HG03175 (cell line): ENCODE measurements around the gene SRGAP2.
A peak's percentile ranks its signal among the peaks of the same experiment; 100 is the strongest.
"Not testable (repeated sequence)": the region's sequence is repeated elsewhere in the genome, so short reads cannot be mapped to it uniquely, and the experiment has no call there.

Experiments
- ATAC-seq: cut with Tn5 transposase; IDR thresholded peaks from one replicate; pipeline ENCODE4 v1.9.1; 2021; ENCODE audit warnings: mild to moderate bottlenecking, moderate library complexity; ENCODE audit not compliant: unreplicated experiment

The SRGAP2 gene

DNA sequence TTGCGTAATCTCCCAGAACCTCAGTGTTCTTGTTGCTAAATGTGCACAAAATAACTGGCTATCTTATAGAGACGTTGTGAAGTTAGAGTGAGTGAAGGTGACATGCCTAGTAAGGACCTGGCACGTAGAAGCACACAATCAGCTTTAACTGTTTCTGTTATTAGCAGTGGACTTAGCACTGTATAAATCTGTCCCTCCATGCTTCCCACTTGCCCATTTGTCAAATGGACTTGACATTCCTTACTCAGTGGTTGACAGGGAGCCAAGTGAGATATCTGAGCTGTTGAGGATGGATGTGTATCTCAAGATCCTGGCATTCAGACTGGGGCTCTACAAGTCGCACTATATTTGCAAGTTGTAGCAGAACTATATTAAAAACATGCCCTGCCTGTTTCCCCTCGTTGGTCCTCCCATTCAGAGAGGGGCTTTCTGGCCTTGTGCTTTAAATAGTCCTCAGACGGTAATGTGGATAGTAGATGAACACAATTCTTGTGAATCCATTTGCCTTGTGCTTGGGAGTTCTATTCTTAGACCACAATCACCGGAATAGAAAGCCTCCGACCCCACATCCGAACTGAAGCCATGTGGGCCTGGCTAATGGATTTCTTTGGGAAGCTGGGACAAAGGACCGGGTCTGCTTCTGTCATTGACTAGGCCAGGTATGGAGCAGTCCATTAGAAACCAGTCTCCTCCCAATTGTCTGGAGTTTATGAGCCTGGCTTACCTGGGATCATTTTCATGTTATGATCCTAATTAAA lies 43.0 kb downstream of the SRGAP2 start:
- not testable (repeated sequence) for ATAC-seq

DNA sequence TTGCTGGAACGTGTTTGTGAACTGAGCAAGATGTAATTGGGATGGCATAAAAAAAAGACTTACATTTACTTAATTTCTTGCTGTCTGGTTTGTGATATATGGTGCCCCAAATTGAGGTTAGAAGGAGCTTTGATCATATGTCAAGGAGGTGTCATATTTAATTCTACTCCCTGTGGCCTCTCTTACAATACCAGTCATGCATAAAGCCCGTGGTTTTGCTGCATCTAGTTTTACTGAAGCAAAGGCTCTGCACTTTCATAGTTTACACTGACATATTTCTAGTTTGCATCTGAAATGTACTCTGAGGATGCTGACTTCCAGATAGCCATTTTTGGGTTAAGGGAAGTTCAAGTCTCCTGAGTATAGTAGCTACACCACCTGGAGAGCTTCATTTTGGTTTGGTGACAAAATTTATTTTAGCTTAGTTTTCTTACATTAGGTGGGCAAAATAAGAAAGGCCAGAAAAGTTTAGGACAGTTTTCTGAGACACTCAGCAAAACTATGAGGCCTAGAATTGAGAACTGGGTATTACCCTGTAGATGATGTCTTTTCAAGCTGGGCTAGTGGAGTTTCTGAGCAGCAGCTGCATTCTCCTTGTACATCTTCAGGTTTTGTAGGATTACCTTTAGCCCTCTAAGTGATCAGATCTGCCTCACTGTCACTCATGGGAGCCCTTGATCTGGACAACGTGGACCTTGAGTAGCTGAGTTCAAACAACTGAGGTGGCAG lies 47.8 kb downstream of the SRGAP2 start:
- peak; percentile 59 for ATAC-seq

DNA sequence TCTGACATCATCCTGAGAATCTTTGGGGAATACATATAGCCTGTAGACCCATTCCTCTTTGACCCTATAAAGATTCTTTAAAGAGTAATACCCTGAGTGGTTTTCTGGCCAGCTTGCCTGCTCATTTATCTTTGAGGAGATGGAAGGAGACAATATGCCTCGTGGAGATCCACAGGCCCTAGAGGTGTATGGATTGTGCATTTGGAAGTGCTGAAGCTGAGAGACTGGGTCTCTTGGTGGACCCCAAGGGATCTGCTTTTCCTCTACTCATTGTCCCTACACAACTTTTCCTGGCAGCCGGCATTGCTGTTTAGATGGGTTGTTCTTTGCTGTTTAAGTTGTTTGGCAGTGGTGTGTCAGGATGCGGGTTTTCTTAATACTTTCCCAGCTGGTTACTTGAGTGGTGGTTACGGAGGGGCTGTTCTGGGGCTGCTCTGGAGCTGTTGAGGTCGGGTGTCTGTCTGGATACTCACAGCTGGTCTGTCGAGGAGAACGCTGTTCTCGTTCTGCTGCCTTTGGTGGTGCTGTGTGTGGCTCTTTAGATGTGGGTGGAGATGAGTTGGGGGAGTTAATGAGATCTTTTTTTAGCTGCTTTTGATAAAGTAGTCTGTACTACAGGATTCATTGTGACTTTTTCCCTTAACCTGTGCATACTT lies 49.5 kb downstream of the SRGAP2 start:
- ATAC-seq = not testable (repeated sequence)
